Keratinocyte (primary cell): ENCODE measurements around the gene MYO16. TPM values are rescaled to one million over a fixed set of nuclear protein-coding genes. Genes with fewer than 3 reads are reported as not detected.

Experiments used
- DNase-seq: peaks from one replicate; pipeline ENCODE4 v3.0.0-alpha.2; 2011; ENCODE audit warnings: low read depth, missing footprints, low spot score
- FAIRE-seq: peaks from 2 replicates; lab custom pipeline; 2011; peaks lifted over from hg19 to GRCh38; lab: Jason Lieb, UNC
- H2AFZ ChIP-seq: 2 replicates; pipeline ENCODE4 v1.6.0; 2012; ENCODE audit warnings: low read length, control low read depth, inconsistent platforms; ENCODE audit not compliant: control insufficient read depth
- H3K27ac ChIP-seq: 2 replicates; pipeline ENCODE4 v1.5.1; 2011; ENCODE audit warnings: low read length; ENCODE audit not compliant: control insufficient read depth, insufficient read depth
- H3K27me3 ChIP-seq: 3 replicates; pipeline ENCODE4 v1.6.0; 2011; ENCODE audit warnings: low read length; ENCODE audit not compliant: control insufficient read depth, insufficient read depth; ENCODE audit errors: extremely low read depth
- H3K36me3 ChIP-seq, 2 experiments: 2 replicates in 1 of 2; 3 replicates in 1 of 2; pipeline ENCODE4 v1.5.1; 2011; ENCODE audit warnings: low read length in 2 of 2, mild to moderate bottlenecking in 1 of 2; ENCODE audit not compliant: control insufficient read depth in 2 of 2, insufficient read depth in 2 of 2; ENCODE audit errors: extremely low read depth in 1 of 2
- H3K4me1 ChIP-seq: 3 replicates; pipeline ENCODE4 v1.5.1; 2011; ENCODE audit warnings: low read length; ENCODE audit not compliant: control insufficient read depth, insufficient read depth; ENCODE audit errors: extremely low read depth
- H3K4me2 ChIP-seq: 3 replicates; pipeline ENCODE4 v1.6.0; 2011; ENCODE audit warnings: low read depth, low read length; ENCODE audit not compliant: control insufficient read depth, insufficient read depth; ENCODE audit errors: extremely low read depth
- H3K4me3 ChIP-seq, 3 experiments: fragments of 200-600 bp in 1 of 3; sonication (generic) in 1 of 3; 2 replicates in 2 of 3; 3 replicates in 1 of 3; pipeline ENCODE4 v1.5.1; 2011 to 2016; ENCODE audit warnings: low read length in 3 of 3, mild to moderate bottlenecking in 3 of 3, control low read depth in 2 of 3, inconsistent platforms in 1 of 3, low read depth in 1 of 3, mixed read lengths in 1 of 3, mixed run types in 1 of 3, moderate library complexity in 1 of 3; ENCODE audit not compliant: control insufficient read depth in 2 of 3, insufficient read depth in 2 of 3; ENCODE audit errors: extremely low read depth in 1 of 3
- H3K79me2 ChIP-seq: 2 replicates; pipeline ENCODE4 v1.6.0; 2012; ENCODE audit warnings: low read length; ENCODE audit not compliant: control insufficient read depth, insufficient read depth
- H3K9ac ChIP-seq: 3 replicates; pipeline ENCODE4 v1.6.0; 2011; ENCODE audit warnings: low read length; ENCODE audit not compliant: control insufficient read depth, insufficient read depth; ENCODE audit errors: extremely low read depth
- H3K9me1 ChIP-seq: 3 replicates; pipeline ENCODE4 v1.6.0; 2011; ENCODE audit warnings: low read length; ENCODE audit not compliant: control insufficient read depth, insufficient read depth; ENCODE audit errors: extremely low read depth
- H3K9me3 ChIP-seq: 2 replicates; pipeline ENCODE4 v1.5.1; 2012; ENCODE audit warnings: low read depth, low read length; ENCODE audit not compliant: control insufficient read depth
- H4K20me1 ChIP-seq: 3 replicates; pipeline ENCODE4 v1.6.0; 2011; ENCODE audit warnings: low read length; ENCODE audit not compliant: control insufficient read depth, insufficient read depth; ENCODE audit errors: extremely low read depth
- CTCF ChIP-seq, 3 experiments: IDR thresholded peaks in 1 of 3; conservative IDR thresholded peaks in 1 of 3; optimal IDR thresholded peaks in 1 of 3; 2 replicates in 2 of 3; 3 replicates in 1 of 3; pipeline versions ENCODE3 to v1.5.1; 2011; ENCODE audit warnings: low read length in 3 of 3, mild to moderate bottlenecking in 3 of 3, moderate library complexity in 2 of 3, control low read depth in 1 of 3, inconsistent platforms in 1 of 3; ENCODE audit not compliant: insufficient read depth in 2 of 3; ENCODE audit errors: extremely low read depth in 1 of 3
- EZH2 ChIP-seq: IDR thresholded peaks from one replicate; pipeline ENCODE4 v1.6.1; 2012; ENCODE audit warnings: inconsistent platforms, mild to moderate bottlenecking, low read length, moderate library complexity
- dilution Hi-C: fragments of 300-500 bp; cut with MboI; formaldehyde crosslinking; loops from one replicate; pipeline ENCODE4 v1.7.0; 2020; ENCODE audit warnings: low sequenced_read_pairs; ENCODE audit not compliant: extremely low pct_ligation_motif_present
- polyA plus RNA-seq, 5 experiments: library from polyadenylated mRNA; depleted of rRNA in 3 of 5; stranded (reverse) in 3 of 5; stranded (forward) in 1 of 5; unstranded in 1 of 5; fragments of >200 nt; gene quantifications; 1 replicate in 1 of 5; 2 replicates in 3 of 5; 3 replicates in 1 of 5; pipeline versions ENCODE4 v1.2.1 to v1.2.3, GENCODE V29; 2011 to 2012; ENCODE audit warnings: missing spikeins in 2 of 5, low read depth in 1 of 5, low replicate concordance in 1 of 5

MYO16 gene
- polyA plus RNA-seq, 1 donor (not counting 4 experiments of a cell fraction or from before 2014, with no cell fraction given): 0.08 TPM

- Histone ChIP-seq H4K20me1 (no peaks in the 10 kb centered on the region), H3K4me2 (peak overlapping the region; percentile 92), H3K36me3 (no peaks in the 10 kb centered on the region), H3K9me3 (no peaks in the 10 kb centered on the region), H2AFZ (peak overlapping the region; percentile 51), H3K4me3 (peak overlapping the region in 2 of 3 experiments; percentile 35 to 37), H3K27me3 (no peaks in the 10 kb centered on the region), H3K79me2 (no peaks in the 10 kb centered on the region), H3K27ac (peak overlapping the region; percentile 94), H3K4me1 (peaks cover 73% of the 10 kb centered on the region), H3K9me1 (no peaks in the 10 kb centered on the region), H3K9ac (peak overlapping the region; percentile 86)
- FAIRE-seq (peak; percentile 77), DNase-seq (no peak)
- TF ChIP-seq CTCF (optimal IDR thresholded peaks at IDR 0.05 in 1 of 3, IDR thresholded peaks at IDR 0.05 in 1 of 3, conservative IDR thresholded peaks at IDR 0.05 in 1 of 3; ENCODE audit: extremely low read depth in 1 of 3, insufficient read depth in 2 of 3, low read length in 3 of 3): no peak
- no peak for TF ChIP-seq EZH2
- dilution Hi-C loops: no loop called here
Measured at GRCh38 chr13:109154546-109154945, 525.1 kb downstream of the MYO16 start.

GRCh38 chr13:109154966-109155761 is 525.8 kb downstream of the MYO16 start:
- peak overlapping the region; percentile 18 to 37 (median 35) for H3K4me3 ChIP-seq
- H3K36me3 ChIP-seq: no peaks in the 10 kb centered on the region
- H2AFZ ChIP-seq: peak overlapping the region; percentile 50
- H3K9ac ChIP-seq: peak overlapping the region; percentile 86
- no peak for TF ChIP-seq EZH2
- TF ChIP-seq CTCF (optimal IDR thresholded peaks at IDR 0.05 in 1 of 3, IDR thresholded peaks at IDR 0.05 in 1 of 3, conservative IDR thresholded peaks at IDR 0.05 in 1 of 3; ENCODE audit: extremely low read depth in 1 of 3, insufficient read depth in 2 of 3, low read length in 3 of 3): peak in 1 of 3 experiments; percentile 21
- H3K27ac ChIP-seq: peak overlapping the region; percentile 94
- peak; percentile 81 for FAIRE-seq
- no peaks in the 10 kb centered on the region for H3K79me2 ChIP-seq
- dilution Hi-C loops: loop anchor here (5.0 kb wide), 1 partner anchor 42 kb away; no protein-coding TSS in a partner anchor
- no peaks in the 10 kb centered on the region for H4K20me1 ChIP-seq
- H3K27me3 ChIP-seq: no peaks in the 10 kb centered on the region
- no peaks in the 10 kb centered on the region for H3K9me1 ChIP-seq
- peak; percentile 90 for DNase-seq
- peak overlapping the region; percentile 92 for H3K4me2 ChIP-seq
- no peaks in the 10 kb centered on the region for H3K9me3 ChIP-seq
- peaks cover 79% of the 10 kb centered on the region for H3K4me1 ChIP-seq
